Measurements from ENCODE around the gene KATNB1. TPM values are rescaled to one million over a fixed set of nuclear protein-coding genes. Genes with fewer than 3 reads are reported as not detected.

KATNB1 gene
- total and polyA plus RNA-seq, 2 of the 8 experiments (the other 6 are each of a cell fraction or from before 2014, with no cell fraction given) = 50.2 to 60.4 TPM

DNA sequence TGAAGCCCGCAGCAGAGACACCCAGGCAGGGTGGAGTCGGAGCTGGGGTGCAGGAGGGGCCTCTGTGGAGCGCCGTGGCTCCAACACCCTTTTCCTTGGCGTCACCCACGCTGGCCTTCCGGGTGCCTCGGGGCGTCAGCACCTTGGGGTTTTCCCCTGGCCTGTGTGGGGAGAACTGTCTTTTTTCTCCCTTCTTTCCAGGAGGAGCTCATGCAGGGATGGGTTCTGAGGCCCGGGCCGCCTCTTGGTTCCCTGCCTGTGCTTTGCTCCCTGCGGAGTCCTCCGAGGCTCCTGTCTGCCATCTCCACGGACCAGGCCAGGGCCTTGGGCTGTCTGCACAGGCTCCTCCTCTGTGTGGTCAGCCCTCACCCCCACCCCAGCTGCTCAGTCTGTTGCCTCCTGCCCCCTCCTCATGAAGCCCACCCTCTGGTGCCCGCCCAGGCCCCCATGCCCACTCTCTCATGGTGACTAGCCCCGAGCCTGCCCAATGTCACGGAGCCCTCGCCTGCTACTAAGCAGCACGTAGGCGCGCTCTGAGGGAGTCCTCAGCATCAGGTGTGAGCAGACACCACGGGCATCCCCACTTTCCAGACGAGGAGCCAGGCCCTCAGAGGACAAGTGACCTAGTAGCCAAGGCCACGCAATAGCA is 5.0 kb downstream of the KATNB1 start:
- no peaks in the 10 kb centered on the region for H3K27me3 ChIP-seq (replicated peaks in 1 of 4; ENCODE audit: control insufficient read depth in 3 of 4, extremely low read depth in 1 of 4, insufficient read depth in 3 of 4, low read length in 3 of 4)
- no peak overlapping the region for H2BK12ac ChIP-seq (ENCODE audit: low read depth, low read length)
- POLR2A ChIA-PET (ENCODE audit: partially characterized antibody) = no interaction called here
- H3K79me2 ChIP-seq (ENCODE audit: control insufficient read depth in 1 of 2, insufficient read depth in 2 of 2, low read length in 2 of 2) = no peaks in the 10 kb centered on the region; a peak in 1 of 4 replicates
- H3K23me2 ChIP-seq (ENCODE audit: low read depth, low read length) = peaks cover 8% of the 10 kb centered on the region; the same call in 1 of the 2 replicates
- WGBS, 2 experiments (ENCODE audit: extremely low coverage in 1 of 2, insufficient coverage in 1 of 2, insufficient read length in 1 of 2, insufficient replicate concordance in 2 of 2, low coverage in 1 of 2, low lambda C conversion rate in 2 of 2, missing lambda C conversion rate in 1 of 2) = 96% methylated on average over 19 of the region's 24 CpGs; no CpG with 5 or more reads in 1 of the 2 experiments
- H3K36me3 ChIP-seq (ENCODE audit: control insufficient read depth in 2 of 4, insufficient read depth in 4 of 4, low read length in 3 of 4) = peaks cover 0 to 5% (median 0%) of the 10 kb centered on the region in 4 experiments; a peak in 4 of 8 replicates
- H3K27ac ChIP-seq (ENCODE audit: low read depth, low read length) = no peak overlapping the region
- H3K56ac ChIP-seq (replicated peaks; ENCODE audit: insufficient read length, low read depth, low read length) = no peak overlapping the region
- peaks cover 0 to 11% (median 4%) of the 10 kb centered on the region in 4 experiments; a peak in 5 of 7 replicates for H3K4me1 ChIP-seq (replicated peaks in 1 of 4; ENCODE audit: control insufficient read depth in 3 of 4, insufficient read depth in 4 of 4, low read length in 3 of 4)
- H3K4me3 ChIP-seq (ENCODE audit: extremely low read depth in 1 of 4, insufficient read depth in 2 of 4, low read depth in 3 of 4, low read length in 4 of 4) = no peak overlapping the region
- no peak overlapping the region for H4K5ac ChIP-seq (ENCODE audit: insufficient read length, low read depth, low read length)
- no peak overlapping the region for H2BK5ac ChIP-seq (ENCODE audit: low read depth, low read length)
- FAIRE-seq (no peak), DNase-seq (ENCODE audit: low read depth in 1 of 2, low spot score in 2 of 2) (no peak)
- H3K79me1 ChIP-seq (ENCODE audit: low read depth, low read length) = no peaks in the 10 kb centered on the region
- H2AFZ ChIP-seq (ENCODE audit: low read length) = no peak overlapping the region
- H3K4me2 ChIP-seq (ENCODE audit: insufficient read depth in 1 of 2, low read depth in 2 of 2, low read length in 2 of 2) = no peak overlapping the region
- no peak overlapping the region for H2AK5ac ChIP-seq (ENCODE audit: low read depth, low read length)
- H3K18ac ChIP-seq (ENCODE audit: extremely low read depth, low read length) = no peak overlapping the region
- peaks cover 0 to 9% of the 10 kb centered on the region in 2 experiments for H4K20me1 ChIP-seq (replicated peaks in 1 of 2; ENCODE audit: control insufficient read depth in 1 of 2, insufficient read depth in 2 of 2, low read length in 2 of 2)
- H3K9ac ChIP-seq (replicated peaks in 1 of 4; ENCODE audit: extremely low read depth in 1 of 4, low read depth in 3 of 4, low read length in 3 of 4) = no peak overlapping the region
- peak overlapping the region; percentile 87; the same call in 1 of the 2 replicates for H4K8ac ChIP-seq (ENCODE audit: extremely low read depth, insufficient read depth, low read length)
- H4K91ac ChIP-seq (replicated peaks; ENCODE audit: insufficient read length, low read length) = no peak overlapping the region
- no peak overlapping the region for H2BK15ac ChIP-seq (ENCODE audit: low read length)
- H3K9me3 ChIP-seq (ENCODE audit: insufficient read depth in 2 of 2, low read depth in 1 of 2, low read length in 1 of 2) = no peaks in the 10 kb centered on the region
- no peak overlapping the region for H2BK120ac ChIP-seq (replicated peaks; ENCODE audit: low read depth, low read length)
- H3K23ac ChIP-seq (ENCODE audit: insufficient read length) = no peak overlapping the region
- CTCF ChIA-PET (ENCODE audit: partially characterized antibody) = interaction anchor here (0.6 to 2.6 kb wide), 7 partner anchors 11 to 166 kb away, joined by 3 to 21 read pairs (median 4); no protein-coding TSS in a partner anchor
- H3K4ac ChIP-seq (replicated peaks; ENCODE audit: insufficient read length, low read depth, low read length) = no peak overlapping the region
- no peak overlapping the region for H2BK20ac ChIP-seq (ENCODE audit: low read length)
- H3K14ac ChIP-seq (ENCODE audit: insufficient read length) = no peak overlapping the region
- TF ChIP-seq KDM1A (IDR thresholded peaks at IDR 0.05; ENCODE audit: borderline replicate concordance, low read length) (no peak), E2F6 (IDR thresholded peaks at IDR 0.05) (no peak), ATF2 (IDR thresholded peaks at IDR 0.05; ENCODE audit: low read length) (no peak), GTF2F1 (IDR thresholded peaks at IDR 0.05; ENCODE audit: borderline replicate concordance, low read depth, low read length) (no peak), CBX5 (IDR thresholded peaks at IDR 0.05; ENCODE audit: low read depth, low read length) (no peak), NANOG (IDR thresholded peaks at IDR 0.05; ENCODE audit: insufficient read depth, low read depth, low read length, poor library complexity, severe bottlenecking) (no peak), FOSL1 (IDR thresholded peaks at IDR 0.05; ENCODE audit: insufficient read depth, low read depth, low read length) (no peak), CHD2 (IDR thresholded peaks at IDR 0.05; ENCODE audit: low read length) (no peak)
- TF ChIP-seq, protein P1, sequence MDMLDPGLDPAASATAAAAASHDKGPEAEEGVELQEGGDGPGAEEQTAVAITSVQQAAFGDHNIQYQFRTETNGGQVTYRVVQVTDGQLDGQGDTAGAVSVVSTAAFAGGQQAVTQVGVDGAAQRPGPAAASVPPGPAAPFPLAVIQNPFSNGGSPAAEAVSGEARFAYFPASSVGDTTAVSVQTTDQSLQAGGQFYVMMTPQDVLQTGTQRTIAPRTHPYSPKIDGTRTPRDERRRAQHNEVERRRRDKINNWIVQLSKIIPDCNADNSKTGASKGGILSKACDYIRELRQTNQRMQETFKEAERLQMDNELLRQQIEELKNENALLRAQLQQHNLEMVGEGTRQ (IDR thresholded peaks at IDR 0.05; ENCODE audit: low read length) = no peak

Data from H1 (cell line).